ENCODE results near the gene UBE2G2.

Gene UBE2G2

DNA sequence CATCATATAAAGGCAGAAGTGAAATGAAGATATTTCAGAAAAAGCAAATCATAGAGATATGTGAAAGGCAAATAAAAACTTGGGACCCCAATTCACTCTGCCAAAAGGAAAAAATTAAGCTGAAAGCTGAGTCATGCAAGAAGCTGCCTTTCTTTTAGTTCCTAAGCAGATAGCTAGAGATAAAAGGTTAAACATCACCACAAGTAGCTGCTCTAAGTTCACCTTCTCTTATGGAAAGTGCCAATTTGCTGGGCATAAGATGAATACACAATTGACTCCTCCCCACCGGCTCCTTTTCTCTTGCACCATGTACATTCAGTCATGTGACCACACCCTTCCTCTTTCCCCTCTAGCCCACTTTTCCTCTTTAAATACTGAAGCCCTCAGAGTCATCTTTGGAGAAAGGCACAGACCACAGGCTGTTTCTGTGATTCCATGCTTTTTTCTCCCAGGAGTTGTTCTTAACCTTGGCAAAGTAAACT lies 21.6 kb upstream of the UBE2G2 start:
- TF ChIP-seq CTCF (IDR thresholded peaks at IDR 0.05; ENCODE audit: borderline replicate concordance, extremely low read depth, low read length, poor library complexity, severe bottlenecking) = no peak
- TF ChIP-seq EZH2 (IDR thresholded peaks at IDR 0.05; ENCODE audit: borderline replicate concordance, low read depth, low read length, severe bottlenecking) = no peak
- Histone ChIP-seq H2AFZ (ENCODE audit: low read depth, low read length) (no peak overlapping the region), H3K27me3 (ENCODE audit: insufficient read depth, low read length, poor library complexity) (no peaks in the 10 kb centered on the region), H3K9ac (ENCODE audit: low read depth, low read length) (no peak overlapping the region), H3K9me3 (ENCODE audit: insufficient read depth, low read length, severe bottlenecking) (peaks cover 29% of the 10 kb centered on the region), H3K27ac (ENCODE audit: low read length) (no peak overlapping the region), H3K4me1 (ENCODE audit: insufficient read depth, low read length) (peaks cover 10% of the 10 kb centered on the region), H4K20me1 (ENCODE audit: insufficient read depth, low read length) (no peaks in the 10 kb centered on the region), H3K36me3 (ENCODE audit: insufficient read depth, low read length) (no peaks in the 10 kb centered on the region), H3K4me3 (ENCODE audit: low read depth in 1 of 2, low read length in 2 of 2) (no peak overlapping the region), H3K79me2 (ENCODE audit: insufficient read depth, low read length) (no peaks in the 10 kb centered on the region; the same call in 1 of the 2 replicates), H3K4me2 (ENCODE audit: insufficient read depth, low read length) (no peak overlapping the region)
- ATAC-seq (ENCODE audit: insufficient read depth, low read depth) = no peak
- no peak for DNase-seq

GRCh38 chr21:44822484-44823178 lies 21.0 kb upstream of the UBE2G2 start:
- Histone ChIP-seq H3K79me2 (ENCODE audit: insufficient read depth, low read length) (no peaks in the 10 kb centered on the region; the same call in 1 of the 2 replicates), H4K20me1 (ENCODE audit: insufficient read depth, low read length) (no peaks in the 10 kb centered on the region), H3K27ac (ENCODE audit: low read length) (no peak overlapping the region), H2AFZ (ENCODE audit: low read depth, low read length) (no peak overlapping the region), H3K4me2 (ENCODE audit: insufficient read depth, low read length) (no peak overlapping the region), H3K4me3 (ENCODE audit: low read depth in 1 of 2, low read length in 2 of 2) (no peak overlapping the region), H3K9ac (ENCODE audit: low read depth, low read length) (no peak overlapping the region), H3K36me3 (ENCODE audit: insufficient read depth, low read length) (no peaks in the 10 kb centered on the region), H3K9me3 (ENCODE audit: insufficient read depth, low read length, severe bottlenecking) (peaks cover 24% of the 10 kb centered on the region), H3K4me1 (ENCODE audit: insufficient read depth, low read length) (peaks cover 10% of the 10 kb centered on the region), H3K27me3 (ENCODE audit: insufficient read depth, low read length, poor library complexity) (no peaks in the 10 kb centered on the region)
- DNase-seq = no peak
- no peak for ATAC-seq (ENCODE audit: insufficient read depth, low read depth)
- TF ChIP-seq EZH2 (IDR thresholded peaks at IDR 0.05; ENCODE audit: borderline replicate concordance, low read depth, low read length, severe bottlenecking) = no peak
- TF ChIP-seq CTCF (IDR thresholded peaks at IDR 0.05; ENCODE audit: borderline replicate concordance, extremely low read depth, low read length, poor library complexity, severe bottlenecking) = no peak

GRCh38 chr21:44820851-44821250 lies 19.2 kb upstream of the UBE2G2 start:
- H3K9ac ChIP-seq (ENCODE audit: low read depth, low read length) = no peak overlapping the region

More at GRCh38 chr21:44820851-44821250, 19.2 kb upstream of the UBE2G2 start:
- peaks cover 11% of the 10 kb centered on the region for H3K36me3 ChIP-seq (ENCODE audit: insufficient read depth, low read length)
- H3K4me3 ChIP-seq (ENCODE audit: low read depth in 1 of 2, low read length in 2 of 2) = no peak overlapping the region
- peaks cover 24% of the 10 kb centered on the region for H3K4me1 ChIP-seq (ENCODE audit: insufficient read depth, low read length)
- H3K4me2 ChIP-seq (ENCODE audit: insufficient read depth, low read length) = no peak overlapping the region
- H4K20me1 ChIP-seq (ENCODE audit: insufficient read depth, low read length) = peaks cover 16% of the 10 kb centered on the region
- H2AFZ ChIP-seq (ENCODE audit: low read depth, low read length) = no peak overlapping the region
- peaks cover 19% of the 10 kb centered on the region for H3K9me3 ChIP-seq (ENCODE audit: insufficient read depth, low read length, severe bottlenecking)
- ATAC-seq (ENCODE audit: insufficient read depth, low read depth) (no peak), DNase-seq (no peak)
- no peaks in the 10 kb centered on the region for H3K27me3 ChIP-seq (ENCODE audit: insufficient read depth, low read length, poor library complexity)
- TF ChIP-seq EZH2 (IDR thresholded peaks at IDR 0.05; ENCODE audit: borderline replicate concordance, low read depth, low read length, severe bottlenecking) (no peak), CTCF (IDR thresholded peaks at IDR 0.05; ENCODE audit: borderline replicate concordance, extremely low read depth, low read length, poor library complexity, severe bottlenecking) (no peak)
- peaks cover 17% of the 10 kb centered on the region for H3K79me2 ChIP-seq (ENCODE audit: insufficient read depth, low read length)
- H3K27ac ChIP-seq (ENCODE audit: low read length) = no peak overlapping the region
